ENCODE data around the gene RDX. TPM values are rescaled to one million over a fixed set of nuclear protein-coding genes. Genes with fewer than 3 reads are reported as not detected.

RDX gene
- total and polyA plus RNA-seq, 2 of the 4 experiments (the other 2 are of a cell fraction) = 61.1 to 72.4 TPM

GRCh38 chr11:110162216-110162615 is 134.2 kb downstream of the RDX start:
- ChIA-PET CTCF (interaction anchor here (0.6 to 1.1 kb wide), 2 partner anchors 10 to 14 kb away, joined by 3 read pairs; no protein-coding TSS in a partner anchor), POLR2A (ENCODE audit: unreplicated experiment) (no interaction called here)
- no peak overlapping the region for H3K18ac ChIP-seq (ENCODE audit: low read depth, low read length)
- DNase-seq (peak; percentile 38), ATAC-seq (ENCODE audit: low read depth) (no peak)
- no peak overlapping the region for H2AK9ac ChIP-seq (replicated peaks; ENCODE audit: low read depth, low read length, poor library complexity)
- no peak overlapping the region for H3K4ac ChIP-seq (ENCODE audit: low read depth, low read length)
- intact Hi-C loops (cut with micrococcal nuclease) (loop anchor here (5.0 kb wide), 1 partner anchor 35 kb away; no protein-coding TSS in a partner anchor), dilution Hi-C loops (cut with HindIII; ENCODE audit: low sequenced_read_pairs, unreplicated experiment) (no loop called here), in situ Hi-C loops (cut with MboI; ENCODE audit: low sequenced_read_pairs) (no loop called here)
- no peak overlapping the region for H2BK20ac ChIP-seq (ENCODE audit: low read depth, low read length)
- H3K9me3 ChIP-seq (ENCODE audit: control insufficient read depth, insufficient read depth, low read length) = no peaks in the 10 kb centered on the region
- TF ChIP-seq RCOR1 (IDR thresholded peaks at IDR 0.05; ENCODE audit: insufficient replicate concordance, low read length) (no peak), BHLHE40 (IDR thresholded peaks at IDR 0.05; ENCODE audit: low read depth, low read length) (no peak), CEBPB (IDR thresholded peaks at IDR 0.05; ENCODE audit: low read depth, low read length) (peak; percentile 37; the same call in 1 of the 2 replicates), MAZ (IDR thresholded peaks at IDR 0.05; ENCODE audit: borderline replicate concordance, low read depth, low read length) (no peak), RFX5 (IDR thresholded peaks at IDR 0.05; ENCODE audit: low read depth, low read length) (no peak)
- H2AFZ ChIP-seq (replicated peaks; ENCODE audit: low read length, poor library complexity) = no peak overlapping the region
- H3K4me1 ChIP-seq (ENCODE audit: control insufficient read depth, insufficient read depth, low read length) = peaks cover 5% of the 10 kb centered on the region
- H3K27ac ChIP-seq (ENCODE audit: insufficient read depth, low read length) = no peak overlapping the region
- no peak overlapping the region for H2BK5ac ChIP-seq (ENCODE audit: low read depth, low read length, poor library complexity, severe bottlenecking)
- H4K5ac ChIP-seq (ENCODE audit: low read depth, low read length) = no peak overlapping the region
- H3K14ac ChIP-seq (replicated peaks; ENCODE audit: low read depth, low read length) = no peak overlapping the region
- H4K20me1 ChIP-seq (ENCODE audit: insufficient read depth, low read length) = no peaks in the 10 kb centered on the region; the same call in 1 of the 2 replicates
- H3K23ac ChIP-seq (ENCODE audit: low read depth, low read length) = no peak overlapping the region
- H3K9me1 ChIP-seq (ENCODE audit: insufficient read depth, low read length) = peaks cover 16% of the 10 kb centered on the region
- peaks cover 18 to 43% of the 10 kb centered on the region in 2 experiments for H3K79me1 ChIP-seq (ENCODE audit: low read depth in 1 of 2, low read length in 2 of 2)
- no peaks in the 10 kb centered on the region for H3K27me3 ChIP-seq (ENCODE audit: control insufficient read depth, insufficient read depth, low read length)
- H3K4me2 ChIP-seq (ENCODE audit: low read depth, low read length) = no peak overlapping the region
- H3K9ac ChIP-seq (ENCODE audit: low read depth, low read length) = no peak overlapping the region
- H3K4me3 ChIP-seq (ENCODE audit: insufficient read depth, low read depth, low read length) = no peak overlapping the region
- peaks cover 27% of the 10 kb centered on the region for H3K36me3 ChIP-seq (ENCODE audit: control insufficient read depth, insufficient read depth, low read length)
- no peak overlapping the region for H2AK5ac ChIP-seq (ENCODE audit: low read depth, low read length)
- H4K8ac ChIP-seq (ENCODE audit: low read depth in 2 of 2, low read length in 2 of 2) = no peak overlapping the region
- no peak overlapping the region for H3K56ac ChIP-seq (ENCODE audit: extremely low read depth, insufficient read depth, low read length)
- no peak overlapping the region for H2BK15ac ChIP-seq (ENCODE audit: low read depth, low read length)
- no peak overlapping the region for H4K91ac ChIP-seq (ENCODE audit: insufficient read depth, low read depth, low read length)
- no TSS peak for BruUV-seq (replicated peaks)
- no peak overlapping the region for H2BK120ac ChIP-seq (ENCODE audit: low read depth, low read length)
